K562 (cell line): ENCODE results near the gene CEP120. TPM values are rescaled to one million over a fixed set of nuclear protein-coding genes. Genes with fewer than 3 reads are reported as not detected.

Source experiments
- ATAC-seq: fragments of 200-7000 bp; cut with Tn5 transposase; 3 replicates; pipeline ENCODE4 v1.9.1; 2020; ENCODE audit warnings: moderate library complexity
- BruUV-seq: library from RNA; stranded (reverse); fragments of 400-500 nt; replicated peaks from 2 replicates; lab custom pipeline; 2021; lab: Mats Ljungman, UMichigan
- CTCF ChIA-PET: fragments of 300-600 bp; formaldehyde crosslinking; extraction: SDS; loops from one replicate; lab custom pipeline; 2021; ENCODE audit warnings: low intra/inter-chr PET ratio; lab: Yijun Ruan, JAX
- POLR2A ChIA-PET: fragments of 300-600, 350-650 bp; sonication (Branson Sonifier 250); formaldehyde crosslinking; extraction: SDS; loops from one replicate; lab custom pipeline; 2021; ENCODE audit warnings: antibody characterized with exemption, inconsistent platforms; lab: Yijun Ruan, JAX
- DNase-seq, 4 experiments: peaks; one replicate each; pipeline versions ENCODE4 v3.0.0 to v3.0.0-alpha.2; 2011 to 2018; ENCODE audit warnings: low spot score in 3 of 4, mixed read lengths in 3 of 4; ENCODE audit errors: extremely low read depth in 1 of 4
- FAIRE-seq: peaks from 2 replicates; lab custom pipeline; 2011; peaks lifted over from hg19 to GRCh38; lab: Jason Lieb, UNC
- H2AFZ ChIP-seq: 2 replicates; pipeline ENCODE4 v1.6.0; 2011; ENCODE audit warnings: low read depth, low read length, control low read depth, inconsistent platforms
- H3K27ac ChIP-seq: fragments of 200-600 bp; 3 replicates; pipeline ENCODE4 v1.8.0; 2011; ENCODE audit warnings: low read depth, mild to moderate bottlenecking, control low read depth, inconsistent platforms, low read length, moderate library complexity, mixed read lengths; ENCODE audit errors: extremely low read depth
- H3K27me3 ChIP-seq, 2 experiments: fragments of 300-600 bp in 1 of 2; 2 replicates in 1 of 2; 3 replicates in 1 of 2; pipeline versions ENCODE4 v1.6.0 to v1.8.0; 2011; ENCODE audit warnings: inconsistent platforms in 2 of 2, low read length in 2 of 2, mild to moderate bottlenecking in 1 of 2, mixed read lengths in 1 of 2, moderate library complexity in 1 of 2; ENCODE audit not compliant: control insufficient read depth in 2 of 2, insufficient read depth in 2 of 2
- H3K36me3 ChIP-seq: fragments of 300-600 bp; 3 replicates; pipeline ENCODE4 v1.8.0; 2011; ENCODE audit warnings: mild to moderate bottlenecking, low read length, inconsistent platforms; ENCODE audit not compliant: control insufficient read depth, insufficient read depth
- H3K4me1 ChIP-seq, 2 experiments: fragments of 200-600 bp in 1 of 2; replicated peaks in 1 of 2; 2 replicates in 1 of 2; 3 replicates in 1 of 2; pipeline versions ENCODE4 v1.5.1 to v1.8.0; 2011; ENCODE audit warnings: inconsistent platforms in 2 of 2, low read length in 2 of 2, mild to moderate bottlenecking in 1 of 2, mixed read lengths in 1 of 2, moderate library complexity in 1 of 2; ENCODE audit not compliant: control insufficient read depth in 2 of 2, insufficient read depth in 2 of 2
- H3K4me2 ChIP-seq: 2 replicates; pipeline ENCODE4 v1.6.1; 2011; ENCODE audit warnings: low read length, control low read depth, inconsistent platforms, mixed read lengths; ENCODE audit not compliant: insufficient read depth
- H3K4me3 ChIP-seq: fragments of 200-600 bp; sonication (generic), shearing (Covaris generic); 2 replicates; pipeline ENCODE4 v1.5.1; 2016; ENCODE audit warnings: control low read depth, inconsistent platforms
- H3K79me2 ChIP-seq: fragments of 200-600 bp; 3 replicates; pipeline ENCODE4 v1.8.0; 2011; ENCODE audit warnings: low read length, inconsistent platforms; ENCODE audit not compliant: control insufficient read depth, insufficient read depth
- H3K9ac ChIP-seq, 2 experiments: 2 replicates each; pipeline versions ENCODE4 v1.6.0 to v1.6.1; 2011; ENCODE audit warnings: low read depth in 2 of 2, low read length in 2 of 2, control low read depth in 1 of 2, inconsistent platforms in 1 of 2, mild to moderate bottlenecking in 1 of 2, mixed read lengths in 1 of 2; ENCODE audit not compliant: insufficient read depth in 1 of 2
- H3K9me1 ChIP-seq: one replicate; pipeline ENCODE4 v1.6.0; 2011; ENCODE audit warnings: inconsistent platforms, mild to moderate bottlenecking, low read length, moderate library complexity; ENCODE audit not compliant: control insufficient read depth, insufficient read depth
- H3K9me3 ChIP-seq: replicated peaks from 2 replicates; pipeline ENCODE4 v1.5.1; 2011; ENCODE audit warnings: low read depth, low read length, inconsistent platforms; ENCODE audit not compliant: control insufficient read depth, insufficient read depth
- H4K20me1 ChIP-seq: replicated peaks from 2 replicates; pipeline ENCODE4 v1.6.1; 2011; ENCODE audit warnings: low read length, inconsistent platforms, mixed read lengths; ENCODE audit not compliant: control insufficient read depth, insufficient read depth
- FOXM1 ChIP-seq, 2 experiments: fragments of 450-650 bp in 1 of 2; sonication (generic) in 1 of 2; formaldehyde crosslinking in 1 of 2; IDR thresholded peaks; 2 replicates each; pipeline versions ENCODE4 v1.6.1 to v1.9.0; 2017 to 2022; ENCODE audit warnings: low read depth in 2 of 2, mild to moderate bottlenecking in 2 of 2, missing genetic modification reagents in 1 of 2, moderate library complexity in 1 of 2
- KLF16 ChIP-seq: IDR thresholded peaks from 2 replicates; pipeline ENCODE4 v1.6.1; 2016; ENCODE audit warnings: antibody characterized with exemption
- MITF ChIP-seq: IDR thresholded peaks from 2 replicates; pipeline ENCODE4 v1.6.1; 2014; ENCODE audit warnings: antibody characterized with exemption
- MTA2 ChIP-seq: fragments of 450-650 bp; IDR thresholded peaks from 2 replicates; pipeline ENCODE4 v1.6.1; 2016; ENCODE audit warnings: low read depth
- NRF1 ChIP-seq, 2 experiments: fragments of 450-650 bp; IDR thresholded peaks in 1 of 2; conservative IDR thresholded peaks in 1 of 2; 2 replicates each; pipeline ENCODE4 v1.6.1; 2014; ENCODE audit warnings: mild to moderate bottlenecking in 2 of 2
- RFX1 ChIP-seq: fragments of 450-650 bp; IDR thresholded peaks from 2 replicates; pipeline ENCODE4 v1.6.1; 2016; ENCODE audit warnings: mild to moderate bottlenecking, moderate library complexity
- ZSCAN29 ChIP-seq: fragments of 450-650 bp; IDR thresholded peaks from 2 replicates; pipeline ENCODE4 v1.6.1; 2017
- WGBS: fragments of 100-300 bp; shearing (Covaris generic); methylation state at CpG from one replicate; pipeline ENCODE4 v1.1.6; 2016; ENCODE audit warnings: low coverage, mixed read lengths; ENCODE audit not compliant: insufficient coverage; ENCODE audit errors: missing lambda C conversion rate; 5-methylcytosine and 5-hydroxymethylcytosine counted together
- in situ Hi-C: fragments of 300-500 bp; cut with MboI; formaldehyde crosslinking; loops from 4 replicates; pipeline ENCODE4 v1.15.0; 2018; ENCODE audit warnings: inconsistent platforms, mixed read lengths
- intact Hi-C: fragments of 100-400 bp; cut with micrococcal nuclease; formaldehyde crosslinking; loops from 2 replicates; pipeline ENCODE4 v1.14.2; 2022
- polyA plus RNA-seq, 8 experiments: library from polyadenylated mRNA; depleted of rRNA in 4 of 8; stranded (reverse) in 5 of 8; unstranded in 3 of 8; fragments of >200 nt; fragmentation: Nextera tagmentation in 2 of 8; fragmentation: Illumina TruSeq in 1 of 8; extraction: Ambion mirVana in 2 of 8; extraction: Trizol in 1 of 8; gene quantifications; 2 replicates each; pipeline versions ENCODE4 v1.2.1 to v1.2.3, GENCODE V29; 2011 to 2014; ENCODE audit warnings: inconsistent platforms in 1 of 8, missing spikeins in 1 of 8
- total RNA-seq, 7 experiments: library from RNA; depleted of rRNA in 6 of 7; stranded (reverse); fragments of >200 nt in 6 of 7; fragmentation: Illumina TruSeq in 2 of 7; extraction: Trizol in 2 of 7; gene quantifications; 2 replicates each; pipeline versions ENCODE4 v1.2.1 to v1.2.3, GENCODE V29; 2011 to 2021; ENCODE audit warnings: low replicate concordance in 1 of 7
- TF ChIP-seq, protein P1 (sequence below): fragments of 450-650 bp; conservative IDR thresholded peaks from 2 replicates; pipeline ENCODE4 v1.6.1; 2016; ENCODE audit warnings: missing genetic modification characterization, low read depth, mild to moderate bottlenecking, control low read depth, missing compliant biosample characterization

The CEP120 gene
- total and polyA plus RNA-seq, 9 of the 15 experiments (the other 6 are each of a cell fraction or from before 2014, with no cell fraction given) = 3.3 to 24.9 (median 14.4) TPM

- Histone ChIP-seq H3K9ac (no peak overlapping the region), H3K79me2 (peaks cover 8% of the 10 kb centered on the region), H3K9me1 (no peaks in the 10 kb centered on the region), H3K4me1 (peaks cover 0 to 6% of the 10 kb centered on the region in 2 experiments; a peak in 2 of 5 replicates), H3K36me3 (no peaks in the 10 kb centered on the region), H3K4me3 (no peak overlapping the region), H3K27ac (no peak overlapping the region), H3K4me2 (no peak overlapping the region), H3K9me3 (no peaks in the 10 kb centered on the region), H3K27me3 (no peaks in the 10 kb centered on the region), H2AFZ (peak overlapping the region; percentile 37; the same call in 1 of the 2 replicates), H4K20me1 (no peaks in the 10 kb centered on the region)
- DNase-seq = no peak
- 62% methylated on average over 2 of the region's 2 CpGs for WGBS
- CTCF ChIA-PET = no interaction called here
- no TSS peak for BruUV-seq
- in situ Hi-C loops = no loop called here
- FAIRE-seq = no peak
- no peak for ATAC-seq
- POLR2A ChIA-PET = interaction anchor here (1.3 kb wide), 1 partner anchor 84 kb away, joined by 4 read pairs; the partner anchor contains the start of gene CSNK1G3
- intact Hi-C loops = loop anchor here (10.0 kb wide), 1 partner anchor 188 kb away; no protein-coding TSS in a partner anchor
- TF ChIP-seq RFX1 = no peak
- TF ChIP-seq FOXM1 (IDR thresholded peaks at IDR 0.05; ENCODE audit: low read depth) = no peak
- no peak for TF ChIP-seq FOXM1 (CRISPR knock-in tag; IDR thresholded peaks at IDR 0.05; ENCODE audit: low read depth)
- TF ChIP-seq MITF = no peak
- TF ChIP-seq KLF16 = no peak
- TF ChIP-seq NRF1 (conservative IDR thresholded peaks at IDR 0.05 in 1 of 2, IDR thresholded peaks at IDR 0.05 in 1 of 2) = no peak
- TF ChIP-seq, protein P1, sequence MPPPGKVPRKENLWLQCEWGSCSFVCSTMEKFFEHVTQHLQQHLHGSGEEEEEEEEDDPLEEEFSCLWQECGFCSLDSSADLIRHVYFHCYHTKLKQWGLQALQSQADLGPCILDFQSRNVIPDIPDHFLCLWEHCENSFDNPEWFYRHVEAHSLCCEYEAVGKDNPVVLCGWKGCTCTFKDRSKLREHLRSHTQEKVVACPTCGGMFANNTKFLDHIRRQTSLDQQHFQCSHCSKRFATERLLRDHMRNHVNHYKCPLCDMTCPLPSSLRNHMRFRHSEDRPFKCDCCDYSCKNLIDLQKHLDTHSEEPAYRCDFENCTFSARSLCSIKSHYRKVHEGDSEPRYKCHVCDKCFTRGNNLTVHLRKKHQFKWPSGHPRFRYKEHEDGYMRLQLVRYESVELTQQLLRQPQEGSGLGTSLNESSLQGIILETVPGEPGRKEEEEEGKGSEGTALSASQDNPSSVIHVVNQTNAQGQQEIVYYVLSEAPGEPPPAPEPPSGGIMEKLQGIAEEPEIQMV = no peak
- TF ChIP-seq ZSCAN29 = no peak
- TF ChIP-seq MTA2 = no peak
Measured at GRCh38 chr5:123427281-123427680, 4.1 kb upstream of the CEP120 start.
